ENCODE data around the gene GNAO1.

The GNAO1 gene

GRCh38 chr16:56350491-56351405 lies 159.5 kb downstream of the GNAO1 start:
- DNase-seq (ENCODE audit: low spot score), result no peak

GRCh38 chr16:56351481-56351880 lies 160.2 kb downstream of the GNAO1 start:
- DNase-seq (ENCODE audit: low spot score), result no peak

- no peak for DNase-seq (ENCODE audit: low spot score)
Observed at GRCh38 chr16:56352351-56353053, 161.2 kb downstream of the GNAO1 start.

- no peak for DNase-seq (ENCODE audit: low spot score)
Observed at GRCh38 chr16:56353054-56353921, 162.0 kb downstream of the GNAO1 start.

GRCh38 chr16:56354016-56354415 lies 162.7 kb downstream of the GNAO1 start:
- no peak for DNase-seq (ENCODE audit: low spot score)

GRCh38 chr16:56354746-56355145 lies 163.5 kb downstream of the GNAO1 start:
- no peak for DNase-seq (ENCODE audit: low spot score)

GRCh38 chr16:56355221-56355620 lies 163.9 kb downstream of the GNAO1 start:
- DNase-seq (ENCODE audit: low spot score), result no peak

- DNase-seq (ENCODE audit: low spot score), result no peak
Observed at GRCh38 chr16:56355786-56356275, 164.5 kb downstream of the GNAO1 start.

GRCh38 chr16:56356276-56357240 lies 165.3 kb downstream of the GNAO1 start:
- peak; percentile 67 for DNase-seq (ENCODE audit: low spot score)

GRCh38 chr16:56357241-56357764 lies 166.0 kb downstream of the GNAO1 start:
- DNase-seq (ENCODE audit: low spot score), result no peak

- DNase-seq (ENCODE audit: low spot score), result no peak
Observed at GRCh38 chr16:56357765-56358322, 166.6 kb downstream of the GNAO1 start.

- no peak for DNase-seq (ENCODE audit: low spot score)
Observed at GRCh38 chr16:56360117-56361008, 169.1 kb downstream of the GNAO1 start.

- DNase-seq (ENCODE audit: low spot score), result no peak
Observed at GRCh38 chr16:56362057-56362655, 170.9 kb downstream of the GNAO1 start.

- DNase-seq (ENCODE audit: low spot score), result no peak
Observed at GRCh38 chr16:56362706-56363105, 171.4 kb downstream of the GNAO1 start.

GRCh38 chr16:56363181-56363716 lies 172.0 kb downstream of the GNAO1 start:
- DNase-seq (ENCODE audit: low spot score), result no peak

GRCh38 chr16:56363781-56364565 lies 172.7 kb downstream of the GNAO1 start:
- no peak for DNase-seq (ENCODE audit: low spot score)

GRCh38 chr16:56364865-56365264 lies 173.6 kb downstream of the GNAO1 start:
- DNase-seq (ENCODE audit: low spot score), result no peak

- no peak for DNase-seq (ENCODE audit: low spot score)
Observed at GRCh38 chr16:56365552-56365951, 174.3 kb downstream of the GNAO1 start.
